HL-60 (cell line): ENCODE measurements around the gene NRL.

Experiments
- DNase-seq, 2 experiments: peaks; one replicate each; pipeline ENCODE4 v3.0.0-alpha.2; 2010 to 2020; ENCODE audit warnings: low read depth in 1 of 2, low spot score in 1 of 2
- H3K27ac ChIP-seq: fragments of 250-450 bp; sonication (Bioruptor Pico); replicated peaks from 2 replicates; pipeline ENCODE4 v1.5.1; 2020; ENCODE audit warnings: mild to moderate bottlenecking, moderate library complexity
- H3K27me3 ChIP-seq: fragments of 250-450 bp; sonication (Bioruptor Pico); 2 replicates; pipeline ENCODE4 v1.5.1; 2021; ENCODE audit warnings: mild to moderate bottlenecking, moderate library complexity; ENCODE audit not compliant: insufficient read depth, poor library complexity, severe bottlenecking
- H3K4me3 ChIP-seq: replicated peaks from 2 replicates; pipeline ENCODE4 v1.5.1; 2011; ENCODE audit warnings: mild to moderate bottlenecking, control low read depth, low read length; ENCODE audit not compliant: insufficient read depth
- CTCF ChIP-seq: IDR thresholded peaks from one replicate; pipeline ENCODE4 v1.5.1; 2011; ENCODE audit warnings: low read length, control low read depth, inconsistent platforms; ENCODE audit not compliant: insufficient read depth
- GABPA ChIP-seq: IDR thresholded peaks from 2 replicates; pipeline ENCODE4 v1.6.1; 2012; ENCODE audit warnings: low read depth
- POLR2AphosphoS5 ChIP-seq: IDR thresholded peaks from 2 replicates; pipeline ENCODE4 v1.6.1; 2012; ENCODE audit warnings: low read depth
- SPI1 ChIP-seq: IDR thresholded peaks from 2 replicates; pipeline ENCODE4 v1.6.1; 2012; ENCODE audit warnings: low read depth, mild to moderate bottlenecking, borderline replicate concordance
- TF ChIP-seq, protein P1 (sequence below): IDR thresholded peaks from 2 replicates; pipeline ENCODE4 v1.6.1; 2012; ENCODE audit warnings: low read depth; ENCODE audit not compliant: insufficient replicate concordance

NRL gene

GRCh38 chr14:24085215-24085614, 29.5 kb downstream of the NRL start:
- no peak overlapping the region for H3K27ac ChIP-seq
- DNase-seq, result no peak
- H3K4me3 ChIP-seq, result no peak overlapping the region
- H3K27me3 ChIP-seq, result peaks cover 18% of the 10 kb centered on the region
- TF ChIP-seq CTCF, result no peak
- TF ChIP-seq POLR2AphosphoS5, result no peak
- TF ChIP-seq, protein P1, sequence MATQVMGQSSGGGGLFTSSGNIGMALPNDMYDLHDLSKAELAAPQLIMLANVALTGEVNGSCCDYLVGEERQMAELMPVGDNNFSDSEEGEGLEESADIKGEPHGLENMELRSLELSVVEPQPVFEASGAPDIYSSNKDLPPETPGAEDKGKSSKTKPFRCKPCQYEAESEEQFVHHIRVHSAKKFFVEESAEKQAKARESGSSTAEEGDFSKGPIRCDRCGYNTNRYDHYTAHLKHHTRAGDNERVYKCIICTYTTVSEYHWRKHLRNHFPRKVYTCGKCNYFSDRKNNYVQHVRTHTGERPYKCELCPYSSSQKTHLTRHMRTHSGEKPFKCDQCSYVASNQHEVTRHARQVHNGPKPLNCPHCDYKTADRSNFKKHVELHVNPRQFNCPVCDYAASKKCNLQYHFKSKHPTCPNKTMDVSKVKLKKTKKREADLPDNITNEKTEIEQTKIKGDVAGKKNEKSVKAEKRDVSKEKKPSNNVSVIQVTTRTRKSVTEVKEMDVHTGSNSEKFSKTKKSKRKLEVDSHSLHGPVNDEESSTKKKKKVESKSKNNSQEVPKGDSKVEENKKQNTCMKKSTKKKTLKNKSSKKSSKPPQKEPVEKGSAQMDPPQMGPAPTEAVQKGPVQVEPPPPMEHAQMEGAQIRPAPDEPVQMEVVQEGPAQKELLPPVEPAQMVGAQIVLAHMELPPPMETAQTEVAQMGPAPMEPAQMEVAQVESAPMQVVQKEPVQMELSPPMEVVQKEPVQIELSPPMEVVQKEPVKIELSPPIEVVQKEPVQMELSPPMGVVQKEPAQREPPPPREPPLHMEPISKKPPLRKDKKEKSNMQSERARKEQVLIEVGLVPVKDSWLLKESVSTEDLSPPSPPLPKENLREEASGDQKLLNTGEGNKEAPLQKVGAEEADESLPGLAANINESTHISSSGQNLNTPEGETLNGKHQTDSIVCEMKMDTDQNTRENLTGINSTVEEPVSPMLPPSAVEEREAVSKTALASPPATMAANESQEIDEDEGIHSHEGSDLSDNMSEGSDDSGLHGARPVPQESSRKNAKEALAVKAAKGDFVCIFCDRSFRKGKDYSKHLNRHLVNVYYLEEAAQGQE, result no peak
- TF ChIP-seq GABPA, result no peak
- TF ChIP-seq SPI1, result no peak

GRCh38 chr14:24084440-24084839, 30.3 kb downstream of the NRL start:
- Histone ChIP-seq H3K27ac (no peak overlapping the region), H3K4me3 (no peak overlapping the region), H3K27me3 (peaks cover 21% of the 10 kb centered on the region)
- TF ChIP-seq SPI1 (no peak), POLR2AphosphoS5 (no peak), CTCF (no peak), GABPA (no peak)
- TF ChIP-seq, protein P1, result no peak
- no peak for DNase-seq

DNA sequence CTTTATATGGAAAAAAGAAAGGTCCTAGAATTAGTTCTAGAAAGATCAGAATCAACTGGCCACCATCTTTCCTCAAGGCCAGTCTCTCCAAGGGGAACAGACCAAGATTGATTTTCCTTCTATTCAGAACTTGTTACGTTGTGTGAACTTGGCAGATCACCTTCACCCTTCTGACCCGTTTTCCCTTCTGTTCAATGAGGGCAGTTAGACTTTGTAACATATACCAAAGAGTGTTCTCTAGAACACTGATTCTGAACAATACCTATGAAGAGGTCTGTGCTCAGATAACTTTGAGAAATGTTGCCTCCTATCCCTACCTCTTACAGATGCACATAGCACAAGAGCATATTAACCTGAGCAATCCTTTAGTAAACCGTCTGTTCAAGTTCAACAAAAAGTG, 31.3 kb downstream of the NRL start:
- DNase-seq, result no peak
- Histone ChIP-seq H3K4me3 (no peak overlapping the region), H3K27ac (no peak overlapping the region), H3K27me3 (peaks cover 21% of the 10 kb centered on the region)
- TF ChIP-seq CTCF (no peak), POLR2AphosphoS5 (no peak), GABPA (no peak), SPI1 (no peak)
- TF ChIP-seq, protein P1, result no peak
